Vagina (tissue), 2 donors: ENCODE results near the gene MOB3A. TPM values are rescaled to one million over a fixed set of nuclear protein-coding genes. Genes with fewer than 3 reads are reported as not detected.

Experiments
- DNase-seq, 2 donors: peaks; one replicate each; pipeline ENCODE4 v3.0.0-alpha.2; 2017; ENCODE audit errors: extremely low spot score in 2 of 2
- H3K27ac ChIP-seq: fragments of 200-600 bp; sonication (generic); one replicate; pipeline ENCODE4 v1.5.1; 2019
- H3K27me3 ChIP-seq: fragments of 200-600 bp; sonication (generic); one replicate; pipeline ENCODE4 v1.5.1; 2019
- H3K36me3 ChIP-seq, 2 donors: fragments of 200-600 bp; sonication (generic); one replicate each; pipeline ENCODE4 v1.5.1; 2017 to 2019
- H3K4me1 ChIP-seq: fragments of 200-600 bp; sonication (generic); one replicate; pipeline ENCODE4 v1.5.1; 2019
- H3K4me3 ChIP-seq, 2 donors: fragments of 200-600 bp; sonication (generic); 1 replicate in 1 of 2; 2 replicates in 1 of 2; pipeline ENCODE4 v1.5.1; 2016 to 2019
- H3K9me3 ChIP-seq: fragments of 200-600 bp; sonication (generic); one replicate; pipeline ENCODE4 v1.5.1; 2019
- CTCF ChIP-seq, 3 experiments: fragments of 450-650 bp in 2 of 3; fragments of 200-600 bp in 1 of 3; sonication (generic) in 1 of 3; IDR thresholded peaks; one replicate each; pipeline ENCODE4 v1.5.1; 2017 to 2019; ENCODE audit warnings: antibody characterized with exemption in 3 of 3, mild to moderate bottlenecking in 2 of 3, moderate library complexity in 2 of 3
- POLR2A ChIP-seq, 2 donors: fragments of 450-650 bp; IDR thresholded peaks; one replicate each; pipeline ENCODE4 v1.6.1; 2017; ENCODE audit warnings: antibody characterized with exemption in 2 of 2, mild to moderate bottlenecking in 2 of 2, moderate library complexity in 2 of 2
- POLR2AphosphoS5 ChIP-seq, 2 donors: sonication (generic); formaldehyde crosslinking; IDR thresholded peaks; one replicate each; pipeline ENCODE4 v1.9.0; 2017; ENCODE audit warnings: antibody characterized with exemption in 2 of 2, mild to moderate bottlenecking in 2 of 2, low read depth in 1 of 2; ENCODE audit not compliant: insufficient read depth in 1 of 2
- intact Hi-C: fragments of 100-400 bp; cut with DNase I; formaldehyde crosslinking; loops from one replicate; pipeline ENCODE4 v1.15.1; 2023
- total RNA-seq: library from RNA; depleted of rRNA; stranded (reverse); fragments of >200 nt; gene quantifications from one replicate; pipeline ENCODE4 v1.2.3, GENCODE V29; 2016

Gene MOB3A
- total RNA-seq, 1 donor from 2014 or later = 50.6 TPM

DNA sequence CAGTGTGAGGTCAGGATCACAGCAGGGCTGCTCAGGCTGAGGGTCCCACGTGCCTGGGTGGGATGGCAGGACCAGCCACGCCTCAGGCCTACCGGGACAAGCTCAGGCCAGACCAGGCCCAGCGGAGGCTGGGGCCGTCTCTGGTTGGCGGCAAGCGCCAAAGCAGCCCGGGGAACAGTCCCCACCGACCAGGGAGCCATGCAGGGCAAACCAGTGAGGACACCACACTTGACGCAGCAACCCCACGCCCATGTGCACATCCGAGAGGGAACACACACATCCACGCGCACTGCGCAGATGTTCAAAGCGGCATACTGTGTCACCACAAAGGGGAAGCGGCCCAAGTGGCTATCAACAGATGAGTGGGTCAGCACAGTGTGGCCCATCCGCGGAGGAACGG is 15.8 kb upstream of the MOB3A start:
- intact Hi-C loops = no loop called here
- peaks cover 5 to 89% of the 10 kb centered on the region in 2 donors for H3K36me3 ChIP-seq
- TF ChIP-seq POLR2AphosphoS5 (IDR thresholded peaks at IDR 0.05; ENCODE audit: insufficient read depth in 1 of 2, low read depth in 1 of 2) (no peak), CTCF (IDR thresholded peaks at IDR 0.05) (no peak), POLR2A (IDR thresholded peaks at IDR 0.05) (no peak)
- no peaks in the 10 kb centered on the region for H3K9me3 ChIP-seq
- H3K27ac ChIP-seq = no peak overlapping the region
- H3K27me3 ChIP-seq = no peaks in the 10 kb centered on the region
- DNase-seq = no peak
- no peaks in the 10 kb centered on the region for H3K4me1 ChIP-seq
- H3K4me3 ChIP-seq = no peak overlapping the region

DNA sequence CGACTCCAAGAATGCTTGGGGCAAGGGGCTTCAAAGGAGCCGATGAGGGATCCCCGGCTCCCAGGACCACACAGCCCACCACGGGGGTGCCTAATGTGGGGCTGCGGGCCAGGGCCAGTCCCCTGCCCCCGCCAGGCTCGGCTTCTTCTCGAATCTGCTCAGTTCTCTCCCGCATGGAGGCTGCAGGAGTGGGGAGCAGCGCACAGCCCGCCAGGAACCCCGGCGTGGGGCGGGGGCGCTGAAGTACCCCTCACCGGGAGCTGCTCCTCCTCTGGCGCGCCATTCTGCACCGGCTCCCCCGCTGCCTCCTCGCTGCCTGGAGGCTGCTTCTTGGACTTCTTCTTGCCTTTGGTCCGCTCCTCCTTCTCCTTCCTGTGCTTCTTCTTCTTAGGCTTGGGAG is 15.3 kb upstream of the MOB3A start:
- Histone ChIP-seq H3K9me3 (no peaks in the 10 kb centered on the region), H3K27ac (no peak overlapping the region), H3K4me3 (no peak overlapping the region), H3K4me1 (no peaks in the 10 kb centered on the region), H3K36me3 (peaks cover 5 to 84% of the 10 kb centered on the region in 2 donors), H3K27me3 (no peaks in the 10 kb centered on the region)
- TF ChIP-seq POLR2A (IDR thresholded peaks at IDR 0.05) (no peak), CTCF (IDR thresholded peaks at IDR 0.05) (no peak), POLR2AphosphoS5 (IDR thresholded peaks at IDR 0.05; ENCODE audit: insufficient read depth in 1 of 2, low read depth in 1 of 2) (no peak)
- no peak for DNase-seq
- intact Hi-C loops = no loop called here

- DNase-seq = no peak
- H3K4me3 ChIP-seq = no peak overlapping the region
- intact Hi-C loops = no loop called here
- H3K9me3 ChIP-seq = no peaks in the 10 kb centered on the region
- H3K36me3 ChIP-seq = peaks cover 5 to 84% of the 10 kb centered on the region in 2 donors
- H3K27ac ChIP-seq = no peak overlapping the region
- no peaks in the 10 kb centered on the region for H3K27me3 ChIP-seq
- TF ChIP-seq CTCF (IDR thresholded peaks at IDR 0.05) (no peak), POLR2A (IDR thresholded peaks at IDR 0.05) (no peak)
- H3K4me1 ChIP-seq = no peaks in the 10 kb centered on the region
Measured at GRCh38 chr19:2110822-2111221, 14.7 kb upstream of the MOB3A start.

DNA sequence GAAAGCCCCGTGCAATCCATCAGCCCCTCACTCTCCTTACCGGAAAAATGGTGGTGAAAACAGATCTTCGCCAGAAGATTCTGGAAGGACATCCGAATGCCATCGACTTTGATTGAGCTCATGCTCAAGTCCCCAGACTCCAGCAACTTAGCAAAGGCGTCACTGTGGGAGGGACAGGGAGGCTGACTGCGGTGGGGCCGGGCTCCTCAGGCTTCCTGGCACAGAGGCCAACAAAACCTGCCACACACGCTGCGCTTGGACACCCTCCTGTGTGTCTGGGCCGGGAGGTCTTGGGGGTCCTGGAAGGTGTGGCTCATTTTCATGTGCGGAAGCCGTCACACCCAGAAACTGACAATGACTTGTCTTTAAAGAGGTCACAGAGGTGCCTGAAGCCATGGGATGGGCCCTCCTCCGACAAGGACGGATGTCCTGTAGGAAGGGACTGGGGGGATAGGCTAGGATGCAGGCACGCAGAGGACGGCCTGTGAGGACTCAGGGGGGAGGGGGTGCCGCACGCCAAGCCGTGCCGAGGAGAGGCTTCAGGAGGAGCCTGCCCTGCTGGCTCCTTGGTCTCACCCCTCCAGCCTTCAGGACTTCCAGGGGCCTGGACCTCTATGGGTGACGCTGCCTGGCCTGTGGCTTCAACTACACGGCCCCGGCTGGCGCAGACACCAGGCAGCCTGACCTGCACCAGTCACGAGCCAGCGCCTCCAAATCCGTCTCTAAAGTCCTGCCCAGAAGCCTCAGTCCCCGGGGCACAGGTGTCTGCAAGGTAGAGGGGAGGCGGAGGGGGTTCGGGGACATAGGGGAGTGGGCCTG is 13.1 kb upstream of the MOB3A start:
- H3K9me3 ChIP-seq = no peaks in the 10 kb centered on the region
- no peaks in the 10 kb centered on the region for H3K4me1 ChIP-seq
- H3K4me3 ChIP-seq = no peak overlapping the region
- H3K27me3 ChIP-seq = no peaks in the 10 kb centered on the region
- intact Hi-C loops = no loop called here
- no peak for DNase-seq
- TF ChIP-seq CTCF (IDR thresholded peaks at IDR 0.05) (no peak), POLR2AphosphoS5 (IDR thresholded peaks at IDR 0.05; ENCODE audit: insufficient read depth in 1 of 2, low read depth in 1 of 2) (no peak), POLR2A (IDR thresholded peaks at IDR 0.05) (no peak)
- no peak overlapping the region for H3K27ac ChIP-seq
- peaks cover 5 to 73% of the 10 kb centered on the region in 2 donors for H3K36me3 ChIP-seq

DNA sequence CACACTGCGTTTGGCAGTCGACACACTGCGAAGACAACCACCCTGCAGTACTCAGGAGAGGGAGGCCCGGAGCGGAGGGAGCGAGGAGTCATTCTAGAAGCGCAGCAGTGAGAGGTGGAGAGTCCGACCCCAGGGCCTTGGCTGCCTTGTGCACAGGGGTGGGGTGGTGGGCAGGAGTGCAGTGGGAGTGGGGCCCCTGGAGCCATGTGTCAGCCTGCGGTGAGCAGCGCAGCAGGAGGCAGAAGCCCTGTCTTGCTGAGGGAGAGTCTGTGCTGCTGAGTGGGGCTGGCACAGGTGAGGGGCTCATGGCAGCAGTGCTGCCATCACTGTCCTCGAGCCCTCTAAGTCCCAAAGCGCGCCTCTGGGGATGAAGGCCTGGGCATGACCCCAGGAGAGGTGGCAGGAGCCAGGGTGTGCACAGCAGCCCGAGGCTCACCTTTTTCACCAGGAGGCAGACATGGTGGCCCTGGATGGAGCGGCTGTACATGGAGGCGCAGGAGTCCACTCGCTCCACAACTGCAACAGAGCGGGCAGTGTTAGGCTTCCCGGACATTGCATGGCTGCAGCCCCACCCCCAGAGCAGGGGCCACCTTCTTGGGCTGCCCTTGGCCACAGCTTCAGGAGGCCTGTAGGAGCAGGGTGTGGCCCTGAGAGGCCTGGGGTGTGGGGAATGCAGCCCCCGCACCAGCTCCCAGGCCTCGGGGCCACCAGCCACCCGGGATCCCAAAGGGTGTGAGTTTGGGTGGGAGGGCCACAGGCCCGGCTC is 12.3 kb upstream of the MOB3A start:
- DNase-seq = no peak
- Histone ChIP-seq H3K36me3 (peaks cover 5 to 65% of the 10 kb centered on the region in 2 donors), H3K4me3 (no peak overlapping the region), H3K9me3 (no peaks in the 10 kb centered on the region), H3K4me1 (no peaks in the 10 kb centered on the region), H3K27me3 (no peaks in the 10 kb centered on the region), H3K27ac (no peak overlapping the region)
- intact Hi-C loops = no loop called here
- no peak for TF ChIP-seq POLR2AphosphoS5 (IDR thresholded peaks at IDR 0.05; ENCODE audit: insufficient read depth in 1 of 2, low read depth in 1 of 2)
- no peak for TF ChIP-seq CTCF (IDR thresholded peaks at IDR 0.05)
